Endothelial cell of umbilical vein (primary cell): ENCODE measurements around the gene MFSD6L. TPM values are rescaled to one million over a fixed set of nuclear protein-coding genes. Genes with fewer than 3 reads are reported as not detected.
A peak's percentile ranks its signal among the peaks of the same experiment; 100 is the strongest.

ENCODE experiments used
- BruUV-seq: library from RNA; stranded (reverse); fragments of 400-500 nt; replicated peaks from 2 replicates; lab custom pipeline; 2021; lab: Mats Ljungman, UMichigan
- CTCF ChIA-PET: fragments of 300-600, 350-600 bp; sonication (Branson Sonifier 250); formaldehyde crosslinking; loops from one replicate; lab custom pipeline; 2021; ENCODE audit warnings: antibody characterized with exemption, inconsistent platforms; lab: Charles Lee
- POLR2A ChIA-PET: fragments of 300-600, 350-600 bp; sonication (Branson Sonifier 250); formaldehyde crosslinking; loops from one replicate; lab custom pipeline; 2021; ENCODE audit warnings: antibody characterized with exemption, inconsistent platforms; lab: Charles Lee
- DNase-seq: peaks from one replicate; pipeline ENCODE4 v3.0.0-alpha.2; 2011; ENCODE audit warnings: low read depth, low spot score
- FAIRE-seq: peaks from 2 replicates; lab custom pipeline; 2011; peaks lifted over from hg19 to GRCh38; lab: Jason Lieb, UNC
- H2AFZ ChIP-seq: 2 replicates; pipeline ENCODE4 v1.6.0; 2012; ENCODE audit warnings: low read depth, low read length, control low read depth, inconsistent platforms
- H3K27ac ChIP-seq: 2 replicates; pipeline ENCODE4 v1.5.1; 2011; ENCODE audit warnings: low read depth, mild to moderate bottlenecking, control low read depth, low read length, moderate library complexity; ENCODE audit not compliant: insufficient read depth
- H3K27me3 ChIP-seq, 2 experiments: 2 replicates each; pipeline versions ENCODE4 v1.6.0 to v1.6.1; 2011; ENCODE audit warnings: low read length in 2 of 2, mixed read lengths in 1 of 2; ENCODE audit not compliant: control insufficient read depth in 2 of 2, insufficient read depth in 2 of 2
- H3K36me3 ChIP-seq, 2 experiments: 2 replicates in 1 of 2; 3 replicates in 1 of 2; pipeline ENCODE4 v1.5.1; 2011; ENCODE audit warnings: low read length in 2 of 2, mild to moderate bottlenecking in 1 of 2, moderate library complexity in 1 of 2; ENCODE audit not compliant: control insufficient read depth in 2 of 2, insufficient read depth in 2 of 2; ENCODE audit errors: extremely low read depth in 1 of 2
- H3K4me1 ChIP-seq: 3 replicates; pipeline ENCODE4 v1.5.1; 2011; ENCODE audit warnings: mild to moderate bottlenecking, low read length; ENCODE audit not compliant: control insufficient read depth, insufficient read depth; ENCODE audit errors: extremely low read depth
- H3K4me2 ChIP-seq: 2 replicates; pipeline ENCODE4 v1.6.1; 2011; ENCODE audit warnings: low read length, control low read depth, mixed read lengths; ENCODE audit not compliant: insufficient read depth
- H3K4me3 ChIP-seq, 3 experiments: fragments of 200-600 bp in 1 of 3; sonication (generic), shearing (Covaris generic) in 1 of 3; replicated peaks in 1 of 3; 2 replicates each; pipeline ENCODE4 v1.5.1; 2011 to 2016; ENCODE audit warnings: control low read depth in 3 of 3, low read length in 3 of 3, mild to moderate bottlenecking in 2 of 3, inconsistent platforms in 1 of 3, low read depth in 1 of 3, moderate library complexity in 1 of 3; ENCODE audit not compliant: insufficient read depth in 1 of 3
- H3K79me2 ChIP-seq: 2 replicates; pipeline ENCODE4 v1.6.0; 2012; ENCODE audit warnings: low read length, inconsistent platforms; ENCODE audit not compliant: control insufficient read depth, insufficient read depth
- H3K9ac ChIP-seq: replicated peaks from 2 replicates; pipeline ENCODE3; 2011; ENCODE audit warnings: low read length, control low read depth; ENCODE audit not compliant: insufficient read depth; ENCODE audit errors: extremely low read depth
- H3K9me1 ChIP-seq: replicated peaks from 3 replicates; pipeline ENCODE4 v1.6.0; 2011; ENCODE audit warnings: mild to moderate bottlenecking, low read length; ENCODE audit not compliant: control insufficient read depth, insufficient read depth; ENCODE audit errors: extremely low read depth
- H3K9me3 ChIP-seq: replicated peaks from 2 replicates; pipeline ENCODE4 v1.5.1; 2012; ENCODE audit warnings: low read length, inconsistent platforms; ENCODE audit not compliant: control insufficient read depth, insufficient read depth
- H4K20me1 ChIP-seq: replicated peaks from 2 replicates; pipeline ENCODE3; 2011; ENCODE audit warnings: mild to moderate bottlenecking, low read length; ENCODE audit not compliant: control insufficient read depth, insufficient read depth; ENCODE audit errors: extremely low read depth
- EZH2 ChIP-seq: IDR thresholded peaks from 2 replicates; pipeline ENCODE4 v1.6.1; 2012; ENCODE audit warnings: borderline replicate concordance, low read depth, mild to moderate bottlenecking, moderate library complexity, low read length, inconsistent platforms; ENCODE audit not compliant: severe bottlenecking
- GATA2 ChIP-seq: IDR thresholded peaks from 2 replicates; pipeline ENCODE4 v1.7.0; 2011; ENCODE audit warnings: low read depth, mild to moderate bottlenecking, moderate library complexity, mixed read lengths, low read length; ENCODE audit not compliant: insufficient read length, insufficient read depth
- JUN ChIP-seq: IDR thresholded peaks from 2 replicates; pipeline ENCODE4 v1.6.1; 2011; ENCODE audit warnings: borderline replicate concordance, low read depth; ENCODE audit not compliant: insufficient read length, insufficient read depth
- MYC ChIP-seq: IDR thresholded peaks from one replicate; pipeline ENCODE4 v1.6.1; 2011; ENCODE audit warnings: mild to moderate bottlenecking, low read depth, low read length
- POLR2A ChIP-seq: IDR thresholded peaks from 2 replicates; pipeline ENCODE4 v1.6.1; 2012; ENCODE audit warnings: low read depth, mild to moderate bottlenecking, control low read depth, low read length
- dilution Hi-C: fragments of 300-500 bp; cut with MboI; formaldehyde crosslinking; loops from one replicate; pipeline ENCODE4 v1.15.0; 2019; ENCODE audit warnings: low sequenced_read_pairs; ENCODE audit not compliant: extremely low pct_ligation_motif_present
- intact Hi-C: fragments of 100-400 bp; cut with micrococcal nuclease; formaldehyde crosslinking; loops from one replicate; pipeline ENCODE4 v1.10.0; 2022
- polyA plus RNA-seq, 4 experiments: library from polyadenylated mRNA; depleted of rRNA in 3 of 4; stranded (reverse) in 3 of 4; unstranded in 1 of 4; fragments of >200 nt; gene quantifications; 2 replicates each; pipeline versions ENCODE4 v1.2.1 to v1.2.3, GENCODE V29; 2011 to 2012; ENCODE audit warnings: missing spikeins in 1 of 4
- total RNA-seq: library from RNA; stranded (reverse); gene quantifications from 2 replicates; pipeline ENCODE4 v1.2.3, GENCODE V29; 2021
- TF ChIP-seq, protein P1 (sequence below), 2 donors: IDR thresholded peaks; 1 replicate in 1 of 2; 2 replicates in 1 of 2; pipeline ENCODE4 v1.5.1; 2011; ENCODE audit warnings: low read length in 2 of 2, mild to moderate bottlenecking in 2 of 2, moderate library complexity in 2 of 2, control low read depth in 1 of 2, inconsistent platforms in 1 of 2, low read depth in 1 of 2; ENCODE audit not compliant: insufficient read depth in 1 of 2; ENCODE audit errors: extremely low read depth in 1 of 2
- TF ChIP-seq, protein P2 (sequence below): IDR thresholded peaks from 2 replicates; pipeline ENCODE4 v1.6.1; 2011; ENCODE audit not compliant: insufficient read depth, insufficient read length

Gene MFSD6L
- total and polyA plus RNA-seq, 2 donors (not counting 3 experiments of a cell fraction or from before 2014, with no cell fraction given): not detected

DNA sequence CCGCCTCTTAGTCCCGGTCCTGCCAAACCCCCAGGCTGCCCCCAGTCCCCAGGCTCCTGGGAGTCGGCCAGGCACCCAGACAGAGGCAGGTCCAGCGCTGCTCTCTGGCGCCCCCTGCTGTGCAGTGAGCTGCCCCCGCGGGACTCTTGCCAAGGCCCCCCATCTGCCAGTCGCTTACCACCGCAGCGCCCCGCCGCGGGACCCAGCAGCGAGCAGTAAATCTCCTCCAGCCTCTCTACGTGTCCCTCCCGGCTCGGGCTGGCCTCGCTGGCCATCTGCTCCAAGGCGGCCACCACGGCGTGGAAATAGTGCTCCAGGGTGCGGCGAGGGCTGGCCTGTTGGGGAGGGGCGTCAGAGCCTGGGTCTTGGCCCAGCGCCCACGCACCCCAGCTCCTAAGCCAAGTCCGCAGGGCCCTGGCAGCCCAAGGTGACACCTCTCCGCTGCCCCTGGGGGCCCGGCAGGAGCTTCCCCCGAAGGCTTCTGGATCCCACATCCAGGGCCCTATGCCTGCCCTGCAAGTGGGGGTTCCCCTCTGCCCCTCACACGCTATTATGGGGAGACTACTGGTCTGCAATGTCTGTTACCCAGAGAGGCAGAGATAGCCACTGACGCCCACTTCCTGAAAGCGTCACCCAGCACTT lies 33.7 kb upstream of the MFSD6L start:
- DNase-seq (no peak), FAIRE-seq (no peak)
- Histone ChIP-seq H3K36me3 (no peaks in the 10 kb centered on the region), H3K79me2 (no peaks in the 10 kb centered on the region), H4K20me1 (no peaks in the 10 kb centered on the region), H3K9me3 (no peaks in the 10 kb centered on the region), H3K27me3 (no peaks in the 10 kb centered on the region), H3K4me2 (no peak overlapping the region), H3K9ac (no peak overlapping the region), H2AFZ (no peak overlapping the region), H3K4me1 (no peaks in the 10 kb centered on the region), H3K9me1 (no peaks in the 10 kb centered on the region), H3K4me3 (no peak overlapping the region), H3K27ac (no peak overlapping the region)
- CTCF ChIA-PET: interaction anchor here (0.7 to 1.2 kb wide), 2 partner anchors 8 to 258 kb away, joined by 3 read pairs; no protein-coding TSS in a partner anchor
- TF ChIP-seq, protein P1, sequence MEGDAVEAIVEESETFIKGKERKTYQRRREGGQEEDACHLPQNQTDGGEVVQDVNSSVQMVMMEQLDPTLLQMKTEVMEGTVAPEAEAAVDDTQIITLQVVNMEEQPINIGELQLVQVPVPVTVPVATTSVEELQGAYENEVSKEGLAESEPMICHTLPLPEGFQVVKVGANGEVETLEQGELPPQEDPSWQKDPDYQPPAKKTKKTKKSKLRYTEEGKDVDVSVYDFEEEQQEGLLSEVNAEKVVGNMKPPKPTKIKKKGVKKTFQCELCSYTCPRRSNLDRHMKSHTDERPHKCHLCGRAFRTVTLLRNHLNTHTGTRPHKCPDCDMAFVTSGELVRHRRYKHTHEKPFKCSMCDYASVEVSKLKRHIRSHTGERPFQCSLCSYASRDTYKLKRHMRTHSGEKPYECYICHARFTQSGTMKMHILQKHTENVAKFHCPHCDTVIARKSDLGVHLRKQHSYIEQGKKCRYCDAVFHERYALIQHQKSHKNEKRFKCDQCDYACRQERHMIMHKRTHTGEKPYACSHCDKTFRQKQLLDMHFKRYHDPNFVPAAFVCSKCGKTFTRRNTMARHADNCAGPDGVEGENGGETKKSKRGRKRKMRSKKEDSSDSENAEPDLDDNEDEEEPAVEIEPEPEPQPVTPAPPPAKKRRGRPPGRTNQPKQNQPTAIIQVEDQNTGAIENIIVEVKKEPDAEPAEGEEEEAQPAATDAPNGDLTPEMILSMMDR (IDR thresholded peaks at IDR 0.05; ENCODE audit: extremely low read depth in 1 of 2, insufficient read depth in 1 of 2, low read depth in 1 of 2, low read length in 2 of 2): peak; percentile 41 to 50
- no peak for TF ChIP-seq JUN
- TF ChIP-seq MYC: no peak
- no peak for TF ChIP-seq POLR2A
- TF ChIP-seq EZH2: no peak
- TF ChIP-seq GATA2: no peak
- TF ChIP-seq, protein P2, sequence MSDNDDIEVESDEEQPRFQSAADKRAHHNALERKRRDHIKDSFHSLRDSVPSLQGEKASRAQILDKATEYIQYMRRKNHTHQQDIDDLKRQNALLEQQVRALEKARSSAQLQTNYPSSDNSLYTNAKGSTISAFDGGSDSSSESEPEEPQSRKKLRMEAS: no peak
- POLR2A ChIA-PET: no interaction called here
- dilution Hi-C loops: no loop called here
- intact Hi-C loops: no loop called here
- BruUV-seq: no TSS peak
